Chondrocyte (in vitro differentiated cells): ENCODE data around the gene MRPS18A. TPM values are rescaled to one million over a fixed set of nuclear protein-coding genes. Genes with fewer than 3 reads are reported as not detected.
"Not testable (repeated sequence)": the region's sequence is repeated elsewhere in the genome, so short reads cannot be mapped to it uniquely, and the experiment has no call there.

Experiments used
- DNase-seq: peaks from one replicate; pipeline ENCODE4 v3.0.0; 2021; ENCODE audit warnings: mixed read lengths, low spot score
- H3K27ac Mint-ChIP-seq: one replicate; pipeline ENCODE4 v1.8.0; 2021; ENCODE audit warnings: mild to moderate bottlenecking, moderate library complexity, mixed read lengths; ENCODE audit not compliant: unreplicated experiment
- H3K27me3 Mint-ChIP-seq: 2 replicates; pipeline ENCODE4 v1.8.0; 2021; ENCODE audit warnings: low read depth, mixed read lengths
- H3K36me3 Mint-ChIP-seq: 2 replicates; pipeline ENCODE4 v1.8.0; 2021; ENCODE audit warnings: low read depth, mixed read lengths
- H3K4me1 Mint-ChIP-seq: 2 replicates; pipeline ENCODE4 v1.8.0; 2021; ENCODE audit warnings: low read depth, mild to moderate bottlenecking, mixed read lengths
- H3K4me3 Mint-ChIP-seq: one replicate; pipeline ENCODE4 v1.8.0; 2021; ENCODE audit warnings: mild to moderate bottlenecking, moderate library complexity, mixed read lengths; ENCODE audit not compliant: unreplicated experiment
- H3K9me3 Mint-ChIP-seq: 2 replicates; pipeline ENCODE4 v1.8.0; 2021; ENCODE audit warnings: low read depth, mixed read lengths
- total RNA-seq: library from RNA; stranded (reverse); gene quantifications from 3 replicates; pipeline ENCODE4 v1.2.1, GENCODE V29; 2021
- TF ChIP-seq, protein P1 (sequence below): fragments of 200-600 bp; sonication (generic); IDR thresholded peaks from 2 replicates; pipeline ENCODE4 v1.5.0; 2021; ENCODE audit warnings: antibody characterized with exemption, mild to moderate bottlenecking, moderate library complexity

The MRPS18A gene
- total RNA-seq, 1 donor from 2014 or later: 26.8 TPM

DNA sequence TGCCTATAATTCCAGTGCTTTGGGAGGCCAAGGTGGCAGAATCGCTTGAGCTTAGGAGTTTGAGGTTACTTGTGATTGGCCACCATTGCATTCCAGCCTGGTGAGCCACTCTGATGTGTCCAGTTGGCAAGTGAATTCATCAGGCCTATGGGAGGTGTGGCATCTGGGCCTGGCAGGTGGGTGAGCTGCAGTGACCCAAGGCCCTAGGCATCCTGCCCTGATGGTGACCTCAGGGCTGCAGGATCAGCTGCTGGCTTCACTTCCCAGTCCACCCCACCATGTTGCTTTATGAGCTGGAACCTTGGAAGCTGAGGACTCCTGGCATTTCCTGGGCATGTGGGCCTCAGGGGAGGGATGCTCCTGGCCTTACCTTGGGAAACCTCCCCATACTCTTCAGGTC is 22.2 kb downstream of the MRPS18A start:
- H3K27ac Mint-ChIP-seq: no peak overlapping the region
- H3K27me3 Mint-ChIP-seq: no peaks in the 10 kb centered on the region
- TF ChIP-seq, protein P1, sequence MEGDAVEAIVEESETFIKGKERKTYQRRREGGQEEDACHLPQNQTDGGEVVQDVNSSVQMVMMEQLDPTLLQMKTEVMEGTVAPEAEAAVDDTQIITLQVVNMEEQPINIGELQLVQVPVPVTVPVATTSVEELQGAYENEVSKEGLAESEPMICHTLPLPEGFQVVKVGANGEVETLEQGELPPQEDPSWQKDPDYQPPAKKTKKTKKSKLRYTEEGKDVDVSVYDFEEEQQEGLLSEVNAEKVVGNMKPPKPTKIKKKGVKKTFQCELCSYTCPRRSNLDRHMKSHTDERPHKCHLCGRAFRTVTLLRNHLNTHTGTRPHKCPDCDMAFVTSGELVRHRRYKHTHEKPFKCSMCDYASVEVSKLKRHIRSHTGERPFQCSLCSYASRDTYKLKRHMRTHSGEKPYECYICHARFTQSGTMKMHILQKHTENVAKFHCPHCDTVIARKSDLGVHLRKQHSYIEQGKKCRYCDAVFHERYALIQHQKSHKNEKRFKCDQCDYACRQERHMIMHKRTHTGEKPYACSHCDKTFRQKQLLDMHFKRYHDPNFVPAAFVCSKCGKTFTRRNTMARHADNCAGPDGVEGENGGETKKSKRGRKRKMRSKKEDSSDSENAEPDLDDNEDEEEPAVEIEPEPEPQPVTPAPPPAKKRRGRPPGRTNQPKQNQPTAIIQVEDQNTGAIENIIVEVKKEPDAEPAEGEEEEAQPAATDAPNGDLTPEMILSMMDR: no peak
- no peak for DNase-seq
- H3K4me1 Mint-ChIP-seq: peaks cover 22% of the 10 kb centered on the region
- H3K9me3 Mint-ChIP-seq: peaks cover 6% of the 10 kb centered on the region
- H3K36me3 Mint-ChIP-seq: no peaks in the 10 kb centered on the region
- no peak overlapping the region for H3K4me3 Mint-ChIP-seq

DNA sequence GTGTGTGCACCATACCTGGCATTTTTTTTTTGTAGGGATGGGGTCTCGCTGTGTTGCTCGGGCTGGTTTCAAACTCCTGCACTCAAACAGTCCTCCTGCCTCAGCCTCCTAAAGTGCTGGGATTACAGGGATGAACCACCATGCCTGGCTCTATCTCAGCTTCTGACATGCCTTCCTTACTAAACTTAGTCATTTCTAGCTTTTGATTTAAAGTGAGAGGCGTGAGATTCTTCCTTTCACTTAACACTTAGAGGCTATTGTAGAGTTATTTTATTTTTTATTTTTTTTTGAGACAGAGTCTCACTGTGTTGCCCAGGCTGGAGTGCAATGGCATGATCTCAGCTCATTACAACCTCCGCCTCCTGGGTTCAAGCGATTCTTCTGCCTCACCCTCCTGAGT is 24.6 kb downstream of the MRPS18A start:
- H3K27me3 Mint-ChIP-seq, H3K9me3 Mint-ChIP-seq, H3K4me3 Mint-ChIP-seq, H3K27ac Mint-ChIP-seq, DNase-seq, H3K4me1 Mint-ChIP-seq, H3K36me3 Mint-ChIP-seq: not testable (repeated sequence)

DNA sequence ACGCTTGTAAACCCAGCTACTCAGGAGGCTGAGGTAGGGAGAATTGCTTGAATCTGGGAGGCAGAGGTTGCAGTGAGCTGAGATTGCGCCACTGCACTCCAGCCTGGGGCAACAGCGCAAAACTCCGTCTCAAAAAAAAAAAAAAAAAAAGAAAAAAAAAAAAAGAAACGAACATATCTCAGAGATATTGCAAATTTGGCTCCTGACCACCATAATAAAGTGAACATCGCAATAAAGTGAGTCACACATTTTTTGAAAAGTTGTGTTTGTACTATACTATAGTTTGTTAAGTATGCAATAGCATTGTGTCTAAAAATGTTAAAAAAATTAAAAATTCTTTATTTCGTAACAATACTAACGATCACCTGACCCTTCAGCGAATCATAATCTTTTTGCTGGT is 29.4 kb downstream of the MRPS18A start:
- Mint-ChIP-seq H3K4me3 (no peak overlapping the region), H3K27me3 (peaks cover 1% of the 10 kb centered on the region), H3K4me1 (no peaks in the 10 kb centered on the region), H3K9me3 (peaks cover 9% of the 10 kb centered on the region), H3K27ac (no peak overlapping the region), H3K36me3 (no peaks in the 10 kb centered on the region)
- TF ChIP-seq, protein P1: no peak
- no peak for DNase-seq

DNA sequence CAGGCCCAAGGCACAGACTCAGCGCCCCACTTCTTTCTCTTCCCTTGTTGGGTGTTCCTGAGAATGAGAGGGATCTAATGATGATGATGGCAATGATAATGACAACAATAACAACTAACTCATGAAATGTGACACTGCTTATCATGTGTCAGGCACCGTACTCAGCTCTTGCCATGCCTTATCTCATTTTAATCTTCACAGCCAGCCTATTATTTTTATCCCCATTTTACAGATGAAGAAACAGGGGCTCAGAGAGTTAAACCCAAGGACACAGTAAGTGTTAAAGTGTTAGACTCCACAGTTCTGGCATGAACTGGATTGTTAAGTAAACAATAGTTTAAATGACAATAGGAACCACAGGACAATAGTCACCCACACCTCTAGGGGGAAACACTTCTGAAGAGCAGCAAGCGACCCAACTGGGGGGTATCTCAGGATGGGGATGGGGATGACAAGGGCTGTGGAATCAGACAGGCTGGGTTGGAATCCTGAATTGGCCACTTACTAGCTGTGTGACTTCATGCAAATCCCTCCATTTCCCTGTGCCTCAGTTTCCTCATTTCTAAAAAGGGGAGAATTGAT is 30.3 kb downstream of the MRPS18A start:
- H3K4me1 Mint-ChIP-seq: no peaks in the 10 kb centered on the region
- H3K27me3 Mint-ChIP-seq: peaks cover 1% of the 10 kb centered on the region
- H3K27ac Mint-ChIP-seq: no peak overlapping the region
- no peak overlapping the region for H3K4me3 Mint-ChIP-seq
- no peaks in the 10 kb centered on the region for H3K36me3 Mint-ChIP-seq
- no peak for DNase-seq
- TF ChIP-seq, protein P1: no peak
- peaks cover 9% of the 10 kb centered on the region for H3K9me3 Mint-ChIP-seq

DNA sequence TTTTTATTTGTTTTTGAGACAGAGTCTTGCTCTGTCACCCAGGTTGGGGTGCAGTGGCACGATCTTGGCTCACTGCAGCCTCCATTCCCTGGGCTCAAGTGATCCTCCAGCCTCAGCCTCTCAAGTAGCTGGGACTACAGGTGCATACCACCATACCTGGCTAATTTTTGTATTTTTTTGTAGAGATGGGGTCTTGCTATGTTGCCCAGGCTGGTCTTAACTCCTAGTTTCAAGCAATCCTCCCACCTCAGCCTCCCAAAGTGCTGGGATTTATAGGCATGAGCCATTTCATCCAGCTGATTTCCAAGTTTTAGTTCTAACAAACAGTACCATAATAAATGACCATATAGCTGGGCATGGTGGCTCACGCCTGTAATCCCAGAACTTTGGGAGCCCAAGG is 34.8 kb downstream of the MRPS18A start:
- not testable (repeated sequence) for H3K4me3 Mint-ChIP-seq, H3K27ac Mint-ChIP-seq, H3K36me3 Mint-ChIP-seq, DNase-seq, H3K27me3 Mint-ChIP-seq, H3K4me1 Mint-ChIP-seq, H3K9me3 Mint-ChIP-seq

DNA sequence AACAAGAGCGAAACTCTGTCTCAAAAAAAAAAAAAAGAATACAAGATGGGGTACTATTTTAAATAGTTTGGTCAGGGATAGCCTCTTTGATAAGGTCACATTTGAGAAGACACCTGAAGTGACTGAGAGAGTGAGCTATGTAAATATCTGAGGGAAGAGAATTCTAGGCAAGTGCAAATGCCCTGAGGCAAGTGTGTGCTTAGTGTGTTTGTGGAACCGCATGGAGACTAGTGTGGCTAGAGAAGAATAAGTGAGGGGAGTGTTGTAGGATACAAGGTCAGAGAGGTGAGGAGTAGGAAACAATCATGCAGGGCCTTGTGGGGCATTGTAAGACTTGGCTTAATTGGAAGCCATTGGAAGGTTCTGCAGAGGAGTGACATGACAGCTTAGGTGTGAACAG is 39.3 kb downstream of the MRPS18A start:
- Mint-ChIP-seq H3K36me3 (no peaks in the 10 kb centered on the region), H3K27me3 (no peaks in the 10 kb centered on the region), H3K4me1 (peaks cover 4% of the 10 kb centered on the region), H3K4me3 (no peak overlapping the region), H3K27ac (no peak overlapping the region), H3K9me3 (no peaks in the 10 kb centered on the region)
- TF ChIP-seq, protein P1: no peak
- no peak for DNase-seq
